ENCODE measurements around the gene KNL1. TPM values are rescaled to one million over a fixed set of nuclear protein-coding genes. Genes with fewer than 3 reads are reported as not detected.
"Not testable (repeated sequence)": the region's sequence is repeated elsewhere in the genome, so short reads cannot be mapped to it uniquely, and the experiment has no call there.

The KNL1 gene
- total RNA-seq, 1 donor from 2014 or later, result 12.1 TPM

GRCh38 chr15:40647523-40647922 lies 53.5 kb downstream of the KNL1 start:
- no peak for TF ChIP-seq CTCF (IDR thresholded peaks at IDR 0.05; ENCODE audit: unreplicated experiment)
- H3K4me3 Mint-ChIP-seq (ENCODE audit: low read depth), result no peak overlapping the region
- H3K27ac Mint-ChIP-seq, result no peak overlapping the region
- H3K9me3 Mint-ChIP-seq (ENCODE audit: low read depth), result no peaks in the 10 kb centered on the region
- peaks cover 4% of the 10 kb centered on the region for H3K4me1 Mint-ChIP-seq (ENCODE audit: low read depth)
- H3K36me3 Mint-ChIP-seq (ENCODE audit: insufficient read depth), result peaks cover 2% of the 10 kb centered on the region
- DNase-seq (ENCODE audit: low spot score, unreplicated experiment), result no peak
- no peaks in the 10 kb centered on the region for H3K27me3 Mint-ChIP-seq

DNA sequence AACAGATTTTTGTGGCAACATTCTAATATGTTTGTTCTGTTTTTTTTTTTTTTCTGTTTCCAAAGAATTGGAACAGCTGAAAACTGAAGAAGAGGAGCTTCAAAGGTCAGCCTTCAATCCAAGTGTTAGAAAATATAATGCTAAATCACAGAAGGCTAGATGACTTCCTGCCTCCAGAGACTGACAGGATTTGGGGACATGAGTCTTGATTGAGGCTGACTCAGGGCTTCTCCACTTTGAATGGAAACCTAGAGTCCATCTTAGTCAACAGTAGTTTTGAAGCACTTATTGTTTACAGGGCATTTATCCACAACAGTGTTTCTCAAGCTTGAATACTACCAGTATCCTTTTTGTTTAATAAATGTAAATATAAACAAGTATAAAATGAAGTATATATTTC lies 56.4 kb downstream of the KNL1 start:
- Mint-ChIP-seq H3K4me1 (ENCODE audit: low read depth) (peaks cover 4% of the 10 kb centered on the region), H3K27me3 (no peaks in the 10 kb centered on the region), H3K36me3 (ENCODE audit: insufficient read depth) (peaks cover 6% of the 10 kb centered on the region), H3K4me3 (ENCODE audit: low read depth) (no peak overlapping the region), H3K27ac (no peak overlapping the region), H3K9me3 (ENCODE audit: low read depth) (no peaks in the 10 kb centered on the region)
- DNase-seq (ENCODE audit: low spot score, unreplicated experiment), result no peak
- TF ChIP-seq CTCF (IDR thresholded peaks at IDR 0.05; ENCODE audit: unreplicated experiment), result no peak

DNA sequence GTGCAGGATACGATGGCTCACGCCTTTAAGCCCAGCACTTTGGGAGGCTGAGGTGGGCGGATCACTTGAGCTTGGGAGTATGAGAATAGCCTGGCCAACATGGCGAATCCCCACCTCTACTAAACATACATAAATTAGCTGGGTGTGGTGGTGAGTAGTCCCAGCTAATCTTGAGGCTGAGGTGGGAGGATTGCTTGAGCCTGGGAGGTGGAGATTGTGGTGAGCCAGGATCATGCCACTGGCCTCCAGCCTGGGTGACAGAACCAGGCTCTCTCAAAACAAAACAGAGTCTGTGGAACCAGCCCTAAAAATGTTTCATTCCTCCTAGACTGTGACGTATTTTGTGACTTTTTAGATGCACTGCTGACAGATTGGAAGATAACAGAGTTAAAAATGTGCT lies 66.6 kb downstream of the KNL1 start:
- TF ChIP-seq CTCF (IDR thresholded peaks at IDR 0.05; ENCODE audit: unreplicated experiment), result no peak
- no peak overlapping the region for H3K27ac Mint-ChIP-seq
- no peaks in the 10 kb centered on the region for H3K27me3 Mint-ChIP-seq
- H3K9me3 Mint-ChIP-seq (ENCODE audit: low read depth), result no peaks in the 10 kb centered on the region
- H3K4me3 Mint-ChIP-seq (ENCODE audit: low read depth), result no peak overlapping the region
- no peak for DNase-seq (ENCODE audit: low spot score, unreplicated experiment)
- no peaks in the 10 kb centered on the region for H3K4me1 Mint-ChIP-seq (ENCODE audit: low read depth)
- H3K36me3 Mint-ChIP-seq (ENCODE audit: insufficient read depth), result peaks cover 4% of the 10 kb centered on the region

DNA sequence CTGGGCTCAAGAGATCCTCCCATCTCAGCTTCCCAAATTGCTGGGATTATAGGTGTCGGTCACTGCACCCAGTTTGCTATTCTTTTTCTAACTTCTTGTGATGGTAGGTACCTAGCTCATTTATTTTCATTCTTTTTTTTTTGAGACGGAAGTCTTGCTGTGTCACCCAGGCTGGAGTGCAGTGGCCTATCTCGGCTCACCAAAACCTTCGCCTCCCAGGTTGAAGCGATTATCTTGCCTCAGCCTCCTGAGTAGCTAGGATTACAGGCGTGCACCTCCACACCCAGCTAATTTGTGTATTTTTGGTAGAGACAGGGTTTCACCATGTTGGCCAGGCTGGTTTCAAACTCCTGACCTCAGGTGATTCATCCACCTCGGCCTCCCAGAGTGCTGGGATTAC lies 70.9 kb downstream of the KNL1 start:
- no peak for TF ChIP-seq CTCF (IDR thresholded peaks at IDR 0.05; ENCODE audit: unreplicated experiment)
- no peaks in the 10 kb centered on the region for H3K9me3 Mint-ChIP-seq (ENCODE audit: low read depth)
- H3K4me3 Mint-ChIP-seq (ENCODE audit: low read depth), result no peak overlapping the region
- no peak overlapping the region for H3K27ac Mint-ChIP-seq
- no peaks in the 10 kb centered on the region for H3K27me3 Mint-ChIP-seq
- DNase-seq (ENCODE audit: low spot score, unreplicated experiment), result no peak
- H3K36me3 Mint-ChIP-seq (ENCODE audit: insufficient read depth), result peaks cover 3% of the 10 kb centered on the region
- no peaks in the 10 kb centered on the region for H3K4me1 Mint-ChIP-seq (ENCODE audit: low read depth)

DNA sequence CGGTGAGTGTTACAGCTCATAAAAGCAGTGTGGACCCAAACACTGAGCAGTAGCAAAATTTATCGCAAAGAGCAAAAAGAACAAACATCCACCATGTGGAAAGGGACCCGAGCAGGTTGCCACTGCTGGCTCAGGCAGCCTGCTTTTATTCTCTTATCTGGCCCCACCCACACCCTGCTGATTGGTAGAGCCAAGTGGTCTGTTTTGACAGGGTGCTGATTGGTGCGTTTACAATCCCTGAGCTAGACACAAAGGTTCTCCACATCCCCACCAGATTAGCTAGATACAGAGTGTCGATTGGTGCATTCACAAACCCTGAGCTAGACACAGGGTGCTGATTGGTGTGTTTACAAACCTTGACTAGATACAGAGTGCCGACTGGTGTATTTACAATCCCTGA lies 82.2 kb downstream of the KNL1 start:
- not testable (repeated sequence) for H3K9me3 Mint-ChIP-seq (ENCODE audit: low read depth); H3K36me3 Mint-ChIP-seq (ENCODE audit: insufficient read depth); H3K27me3 Mint-ChIP-seq; H3K27ac Mint-ChIP-seq; DNase-seq (ENCODE audit: low spot score, unreplicated experiment); H3K4me3 Mint-ChIP-seq (ENCODE audit: low read depth); H3K4me1 Mint-ChIP-seq (ENCODE audit: low read depth)

GRCh38 chr15:40676906-40677305 lies 82.9 kb downstream of the KNL1 start:
- DNase-seq (ENCODE audit: low spot score, unreplicated experiment); H3K36me3 Mint-ChIP-seq (ENCODE audit: insufficient read depth); H3K27me3 Mint-ChIP-seq; H3K4me3 Mint-ChIP-seq (ENCODE audit: low read depth); H3K4me1 Mint-ChIP-seq (ENCODE audit: low read depth); H3K9me3 Mint-ChIP-seq (ENCODE audit: low read depth); H3K27ac Mint-ChIP-seq: not testable (repeated sequence)

All from progenitor cell of endocrine pancreas (in vitro differentiated cells).